ENCODE results near the gene ACBD6.

Gene ACBD6

GRCh38 chr1:180301135-180301742 is 201.1 kb downstream of the ACBD6 start:
- no peak overlapping the region for H3K27ac ChIP-seq (ENCODE audit: low read length)
- H3K9me3 ChIP-seq (ENCODE audit: insufficient read depth, low read depth, low read length) = no peaks in the 10 kb centered on the region
- no peak overlapping the region for H3K4me3 ChIP-seq (ENCODE audit: low read length)
- H3K9ac ChIP-seq (ENCODE audit: low read depth, low read length) = no peak overlapping the region
- no peaks in the 10 kb centered on the region for H3K4me1 ChIP-seq (ENCODE audit: insufficient read depth, low read length)
- no peaks in the 10 kb centered on the region for H3K27me3 ChIP-seq (ENCODE audit: insufficient read depth, low read length)
- no peaks in the 10 kb centered on the region for H3K36me3 ChIP-seq (ENCODE audit: insufficient read depth, low read depth, low read length)

- H3K27me3 ChIP-seq (ENCODE audit: insufficient read depth, low read length) = no peaks in the 10 kb centered on the region
- no peaks in the 10 kb centered on the region for H3K4me1 ChIP-seq (ENCODE audit: insufficient read depth, low read length)
- H3K9ac ChIP-seq (ENCODE audit: low read depth, low read length) = no peak overlapping the region
- no peaks in the 10 kb centered on the region for H3K9me3 ChIP-seq (ENCODE audit: insufficient read depth, low read depth, low read length)
- H3K4me3 ChIP-seq (ENCODE audit: low read length) = no peak overlapping the region
- no peak overlapping the region for H3K27ac ChIP-seq (ENCODE audit: low read length)
- H3K36me3 ChIP-seq (ENCODE audit: insufficient read depth, low read depth, low read length) = no peaks in the 10 kb centered on the region
Observed at GRCh38 chr1:180299479-180300221, 202.7 kb downstream of the ACBD6 start.

GRCh38 chr1:180295999-180296398 is 206.4 kb downstream of the ACBD6 start:
- Histone ChIP-seq H3K9me3 (ENCODE audit: insufficient read depth, low read depth, low read length) (no peaks in the 10 kb centered on the region; the same call in 1 of the 2 replicates), H3K27me3 (ENCODE audit: insufficient read depth, low read length) (no peaks in the 10 kb centered on the region), H3K4me1 (ENCODE audit: insufficient read depth, low read length) (no peaks in the 10 kb centered on the region), H3K4me3 (ENCODE audit: low read length) (no peak overlapping the region), H3K9ac (ENCODE audit: low read depth, low read length) (no peak overlapping the region), H3K27ac (ENCODE audit: low read length) (no peak overlapping the region), H3K36me3 (ENCODE audit: insufficient read depth, low read depth, low read length) (no peaks in the 10 kb centered on the region)

DNA sequence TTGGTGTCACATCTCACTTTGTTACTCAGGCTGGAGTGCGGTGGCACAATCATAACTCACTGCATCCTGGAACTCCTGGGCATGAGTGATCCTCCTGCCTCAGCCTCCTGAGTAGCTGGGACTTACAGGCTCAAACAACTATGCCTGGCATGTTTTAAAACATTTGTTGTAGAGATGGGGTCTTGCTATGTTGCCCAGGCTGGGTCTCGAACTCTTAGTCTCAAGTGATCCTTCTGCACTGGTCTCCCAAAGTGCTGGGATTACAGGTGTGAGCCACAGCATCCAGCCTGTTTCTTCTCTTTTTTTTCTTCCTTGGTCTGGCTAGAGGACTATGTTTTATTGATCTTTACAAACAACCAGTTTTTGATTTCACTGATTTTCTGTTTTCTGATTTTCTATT is 207.7 kb downstream of the ACBD6 start:
- Histone ChIP-seq H3K27me3 (ENCODE audit: insufficient read depth, low read length) (no peaks in the 10 kb centered on the region), H3K9ac (ENCODE audit: low read depth, low read length) (no peak overlapping the region), H3K4me3 (ENCODE audit: low read length) (no peak overlapping the region), H3K36me3 (ENCODE audit: insufficient read depth, low read depth, low read length) (no peaks in the 10 kb centered on the region), H3K4me1 (ENCODE audit: insufficient read depth, low read length) (no peaks in the 10 kb centered on the region), H3K27ac (ENCODE audit: low read length) (no peak overlapping the region), H3K9me3 (ENCODE audit: insufficient read depth, low read depth, low read length) (no peaks in the 10 kb centered on the region; the same call in 1 of the 2 replicates)

GRCh38 chr1:180291004-180291403 is 211.4 kb downstream of the ACBD6 start:
- no peaks in the 10 kb centered on the region for H3K4me1 ChIP-seq (ENCODE audit: insufficient read depth, low read length)
- H3K9ac ChIP-seq (ENCODE audit: low read depth, low read length) = no peak overlapping the region
- no peak overlapping the region for H3K4me3 ChIP-seq (ENCODE audit: low read length)
- H3K27me3 ChIP-seq (ENCODE audit: insufficient read depth, low read length) = no peaks in the 10 kb centered on the region
- no peaks in the 10 kb centered on the region; the same call in 1 of the 2 replicates for H3K9me3 ChIP-seq (ENCODE audit: insufficient read depth, low read depth, low read length)
- no peak overlapping the region for H3K27ac ChIP-seq (ENCODE audit: low read length)
- H3K36me3 ChIP-seq (ENCODE audit: insufficient read depth, low read depth, low read length) = peaks cover 10% of the 10 kb centered on the region

DNA sequence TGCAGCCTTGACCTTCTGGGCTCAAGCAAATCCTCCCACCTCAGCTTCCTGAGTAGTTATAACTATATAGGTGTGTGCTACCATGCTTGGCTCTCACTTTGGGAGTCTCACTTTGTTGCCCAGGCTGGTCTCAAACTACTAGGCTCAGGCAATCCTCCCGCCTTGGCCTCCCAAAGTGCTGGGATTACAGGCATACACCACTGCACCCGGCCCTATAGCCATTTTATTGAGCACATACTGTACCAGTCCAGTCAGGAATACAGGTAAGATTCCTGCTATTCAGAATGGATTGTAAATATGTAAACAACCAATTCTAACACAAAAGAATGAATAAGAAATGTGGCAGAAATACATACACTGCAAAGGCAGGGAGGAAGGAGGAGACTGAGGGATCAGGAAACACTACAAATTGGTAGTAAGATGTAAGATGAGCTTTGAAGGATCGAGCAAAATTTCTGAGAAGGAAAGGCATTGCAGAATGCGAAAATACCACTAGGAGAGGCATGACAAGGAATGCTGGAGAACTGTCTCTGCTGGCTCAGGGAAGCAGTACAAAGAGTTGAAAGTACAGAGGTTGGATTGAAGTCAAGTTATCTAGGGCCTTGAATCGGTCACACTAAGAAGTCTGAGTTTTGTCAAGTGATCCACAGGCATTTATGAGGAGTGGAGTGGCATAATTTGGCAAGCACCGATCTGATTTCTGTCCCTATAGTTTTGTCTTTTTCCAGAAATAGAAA is 211.9 kb downstream of the ACBD6 start:
- Histone ChIP-seq H3K4me3 (ENCODE audit: low read length) (no peak overlapping the region), H3K9me3 (ENCODE audit: insufficient read depth, low read depth, low read length) (no peaks in the 10 kb centered on the region; the same call in 1 of the 2 replicates), H3K4me1 (ENCODE audit: insufficient read depth, low read length) (no peaks in the 10 kb centered on the region), H3K9ac (ENCODE audit: low read depth, low read length) (no peak overlapping the region), H3K36me3 (ENCODE audit: insufficient read depth, low read depth, low read length) (peaks cover 10% of the 10 kb centered on the region), H3K27me3 (ENCODE audit: insufficient read depth, low read length) (no peaks in the 10 kb centered on the region), H3K27ac (ENCODE audit: low read length) (no peak overlapping the region)

GRCh38 chr1:180288940-180289339 is 213.4 kb downstream of the ACBD6 start:
- no peak overlapping the region for H3K4me3 ChIP-seq (ENCODE audit: low read length)
- no peaks in the 10 kb centered on the region for H3K27me3 ChIP-seq (ENCODE audit: insufficient read depth, low read length)
- H3K36me3 ChIP-seq (ENCODE audit: insufficient read depth, low read depth, low read length) = peaks cover 10% of the 10 kb centered on the region
- no peak overlapping the region for H3K27ac ChIP-seq (ENCODE audit: low read length)
- H3K9ac ChIP-seq (ENCODE audit: low read depth, low read length) = no peak overlapping the region
- no peaks in the 10 kb centered on the region for H3K4me1 ChIP-seq (ENCODE audit: insufficient read depth, low read length)
- H3K9me3 ChIP-seq (ENCODE audit: insufficient read depth, low read depth, low read length) = no peaks in the 10 kb centered on the region; the same call in 1 of the 2 replicates

DNA sequence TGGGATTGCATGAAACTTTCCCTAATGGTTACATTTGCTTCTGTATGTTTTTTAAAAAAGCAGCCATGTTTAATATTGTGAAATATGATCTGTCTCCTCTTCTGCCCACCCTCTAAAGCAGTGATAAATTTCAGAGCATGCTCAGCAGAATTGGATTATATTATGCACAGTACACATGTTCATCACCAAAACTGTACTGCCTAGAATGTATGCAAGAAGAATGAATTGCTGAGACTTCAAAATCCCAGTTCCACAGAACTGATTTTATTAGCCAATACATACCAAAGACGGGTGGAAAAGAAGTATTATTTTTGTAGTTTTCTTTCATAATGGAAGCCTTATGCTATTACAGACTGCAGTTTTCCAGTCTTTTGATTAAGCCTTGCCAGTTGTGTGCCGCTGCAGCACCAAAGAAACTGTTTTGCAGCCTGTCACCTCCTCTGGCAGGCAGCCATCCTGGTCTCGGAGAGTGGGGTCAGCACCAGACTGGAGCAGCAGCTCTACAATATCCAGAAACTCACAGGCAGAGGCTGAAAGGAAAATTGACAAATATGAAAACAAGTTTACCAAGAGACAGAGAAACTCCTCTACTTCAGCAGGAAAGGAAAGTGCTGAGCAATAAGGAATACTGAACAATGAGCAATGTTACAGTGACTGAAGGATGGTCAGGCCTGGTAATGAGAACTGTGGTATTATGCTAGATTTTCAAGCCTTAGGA is 214.2 kb downstream of the ACBD6 start:
- Histone ChIP-seq H3K36me3 (ENCODE audit: insufficient read depth, low read depth, low read length) (peaks cover 10% of the 10 kb centered on the region), H3K4me1 (ENCODE audit: insufficient read depth, low read length) (no peaks in the 10 kb centered on the region), H3K27me3 (ENCODE audit: insufficient read depth, low read length) (no peaks in the 10 kb centered on the region), H3K27ac (ENCODE audit: low read length) (no peak overlapping the region), H3K9me3 (ENCODE audit: insufficient read depth, low read depth, low read length) (no peaks in the 10 kb centered on the region; the same call in 1 of the 2 replicates), H3K9ac (ENCODE audit: low read depth, low read length) (no peak overlapping the region), H3K4me3 (ENCODE audit: low read length) (no peak overlapping the region)

DNA sequence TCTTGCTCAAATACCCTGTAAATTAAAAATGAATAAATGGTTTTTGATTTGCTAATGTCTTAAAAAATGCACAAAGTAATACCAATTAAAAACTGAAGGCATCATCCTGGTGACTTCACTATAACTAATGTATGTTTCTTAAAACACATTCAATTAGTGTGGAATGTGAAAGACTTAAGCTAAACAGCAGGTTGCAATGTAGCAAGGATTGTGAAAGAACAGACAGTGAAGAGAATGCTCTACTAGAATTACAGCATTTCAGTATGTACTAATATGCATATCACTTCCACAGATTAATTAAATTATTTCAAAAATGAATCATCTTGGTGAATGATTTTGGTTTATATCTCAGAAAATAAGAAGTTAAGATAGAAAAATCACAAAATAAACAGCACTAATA is 216.0 kb downstream of the ACBD6 start:
- Histone ChIP-seq H3K9ac (ENCODE audit: low read depth, low read length) (no peak overlapping the region), H3K9me3 (ENCODE audit: insufficient read depth, low read depth, low read length) (no peaks in the 10 kb centered on the region), H3K27me3 (ENCODE audit: insufficient read depth, low read length) (no peaks in the 10 kb centered on the region), H3K36me3 (ENCODE audit: insufficient read depth, low read depth, low read length) (peaks cover 10% of the 10 kb centered on the region), H3K4me1 (ENCODE audit: insufficient read depth, low read length) (no peaks in the 10 kb centered on the region), H3K27ac (ENCODE audit: low read length) (no peak overlapping the region), H3K4me3 (ENCODE audit: low read length) (no peak overlapping the region)

DNA sequence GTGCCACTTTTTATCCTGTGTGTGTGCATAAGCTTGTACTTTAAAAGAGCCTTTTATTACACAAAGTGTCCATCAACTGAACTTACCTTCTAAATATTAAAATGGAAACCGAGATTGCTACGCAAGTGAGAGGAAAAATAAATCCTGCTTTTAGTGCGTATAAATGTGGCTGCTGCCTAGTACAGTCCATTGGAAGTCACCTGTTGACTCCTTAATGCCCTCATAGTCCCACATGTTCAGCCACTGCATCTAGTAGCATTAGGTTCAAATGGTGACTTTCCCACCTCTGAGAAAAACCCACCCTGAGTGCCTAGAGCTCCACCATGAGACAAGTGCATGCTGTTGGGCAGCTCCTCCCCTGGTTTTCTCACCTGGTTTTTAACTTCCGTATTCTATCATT is 219.3 kb downstream of the ACBD6 start:
- Histone ChIP-seq H3K4me3 (ENCODE audit: low read length) (no peak overlapping the region), H3K4me1 (ENCODE audit: insufficient read depth, low read length) (peaks cover 5% of the 10 kb centered on the region), H3K9me3 (ENCODE audit: insufficient read depth, low read depth, low read length) (no peaks in the 10 kb centered on the region), H3K27ac (ENCODE audit: low read length) (no peak overlapping the region), H3K36me3 (ENCODE audit: insufficient read depth, low read depth, low read length) (peaks cover 7% of the 10 kb centered on the region), H3K9ac (ENCODE audit: low read depth, low read length) (no peak overlapping the region), H3K27me3 (ENCODE audit: insufficient read depth, low read length) (no peaks in the 10 kb centered on the region)

GRCh38 chr1:180282401-180283044 is 219.9 kb downstream of the ACBD6 start:
- no peak overlapping the region for H3K9ac ChIP-seq (ENCODE audit: low read depth, low read length)
- peaks cover 1% of the 10 kb centered on the region; the same call in 1 of the 2 replicates for H3K36me3 ChIP-seq (ENCODE audit: insufficient read depth, low read depth, low read length)
- H3K9me3 ChIP-seq (ENCODE audit: insufficient read depth, low read depth, low read length) = no peaks in the 10 kb centered on the region
- no peak overlapping the region for H3K4me3 ChIP-seq (ENCODE audit: low read length)
- no peak overlapping the region for H3K27ac ChIP-seq (ENCODE audit: low read length)
- no peaks in the 10 kb centered on the region for H3K27me3 ChIP-seq (ENCODE audit: insufficient read depth, low read length)
- peaks cover 9% of the 10 kb centered on the region for H3K4me1 ChIP-seq (ENCODE audit: insufficient read depth, low read length)
